Measurements from ENCODE around the gene SH3BP2. TPM values are rescaled to one million over a fixed set of nuclear protein-coding genes. Genes with fewer than 3 reads are reported as not detected.

Gene SH3BP2
- total RNA-seq, 4 donors from 2014 or later = 26.2 to 109 (median 66.0) TPM

DNA sequence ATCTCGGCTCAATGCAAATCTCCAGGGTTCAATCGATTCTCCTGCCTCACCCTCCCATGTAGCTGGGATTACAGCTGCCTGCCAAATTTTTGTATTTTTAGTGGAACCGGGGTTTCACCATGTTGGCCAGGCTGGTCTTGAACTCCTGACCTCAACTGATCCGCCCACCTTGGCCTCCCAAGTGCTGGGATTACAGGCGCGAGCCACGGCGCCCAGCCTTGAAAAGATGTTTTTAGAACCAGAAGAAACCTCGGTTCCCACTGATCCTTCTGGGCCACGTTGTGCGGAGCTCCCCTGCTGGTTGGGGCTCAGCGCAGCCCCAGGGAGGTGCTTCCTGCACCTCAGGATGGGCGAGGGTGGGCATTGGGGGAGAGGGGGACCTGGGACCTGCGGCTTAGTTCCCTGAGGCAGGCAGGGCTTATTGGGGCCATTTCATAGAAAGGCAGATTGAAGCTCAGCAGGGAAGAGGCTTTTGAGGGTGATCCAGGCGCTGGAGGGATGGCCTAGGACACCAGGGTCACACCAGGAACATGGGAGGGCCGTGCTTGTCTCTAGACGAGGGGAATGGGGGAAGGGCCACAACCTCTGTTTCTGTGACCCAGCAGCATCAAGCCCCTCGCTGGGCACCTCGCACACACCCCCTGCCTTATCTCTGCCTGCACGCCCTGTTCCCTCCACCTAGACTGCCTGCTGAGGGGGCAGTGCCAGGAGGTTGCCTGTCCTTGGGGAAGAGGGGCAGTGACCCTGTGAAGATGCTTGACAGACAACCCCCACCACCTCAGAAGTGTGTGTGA, 44.4 kb downstream of the SH3BP2 start:
- TF ChIP-seq, protein P1, sequence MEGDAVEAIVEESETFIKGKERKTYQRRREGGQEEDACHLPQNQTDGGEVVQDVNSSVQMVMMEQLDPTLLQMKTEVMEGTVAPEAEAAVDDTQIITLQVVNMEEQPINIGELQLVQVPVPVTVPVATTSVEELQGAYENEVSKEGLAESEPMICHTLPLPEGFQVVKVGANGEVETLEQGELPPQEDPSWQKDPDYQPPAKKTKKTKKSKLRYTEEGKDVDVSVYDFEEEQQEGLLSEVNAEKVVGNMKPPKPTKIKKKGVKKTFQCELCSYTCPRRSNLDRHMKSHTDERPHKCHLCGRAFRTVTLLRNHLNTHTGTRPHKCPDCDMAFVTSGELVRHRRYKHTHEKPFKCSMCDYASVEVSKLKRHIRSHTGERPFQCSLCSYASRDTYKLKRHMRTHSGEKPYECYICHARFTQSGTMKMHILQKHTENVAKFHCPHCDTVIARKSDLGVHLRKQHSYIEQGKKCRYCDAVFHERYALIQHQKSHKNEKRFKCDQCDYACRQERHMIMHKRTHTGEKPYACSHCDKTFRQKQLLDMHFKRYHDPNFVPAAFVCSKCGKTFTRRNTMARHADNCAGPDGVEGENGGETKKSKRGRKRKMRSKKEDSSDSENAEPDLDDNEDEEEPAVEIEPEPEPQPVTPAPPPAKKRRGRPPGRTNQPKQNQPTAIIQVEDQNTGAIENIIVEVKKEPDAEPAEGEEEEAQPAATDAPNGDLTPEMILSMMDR (IDR thresholded peaks at IDR 0.05) = no peak
- ATAC-seq (ENCODE audit: low FRiP score) (peak; percentile 24), DNase-seq (ENCODE audit: low spot score) (no peak)

DNA sequence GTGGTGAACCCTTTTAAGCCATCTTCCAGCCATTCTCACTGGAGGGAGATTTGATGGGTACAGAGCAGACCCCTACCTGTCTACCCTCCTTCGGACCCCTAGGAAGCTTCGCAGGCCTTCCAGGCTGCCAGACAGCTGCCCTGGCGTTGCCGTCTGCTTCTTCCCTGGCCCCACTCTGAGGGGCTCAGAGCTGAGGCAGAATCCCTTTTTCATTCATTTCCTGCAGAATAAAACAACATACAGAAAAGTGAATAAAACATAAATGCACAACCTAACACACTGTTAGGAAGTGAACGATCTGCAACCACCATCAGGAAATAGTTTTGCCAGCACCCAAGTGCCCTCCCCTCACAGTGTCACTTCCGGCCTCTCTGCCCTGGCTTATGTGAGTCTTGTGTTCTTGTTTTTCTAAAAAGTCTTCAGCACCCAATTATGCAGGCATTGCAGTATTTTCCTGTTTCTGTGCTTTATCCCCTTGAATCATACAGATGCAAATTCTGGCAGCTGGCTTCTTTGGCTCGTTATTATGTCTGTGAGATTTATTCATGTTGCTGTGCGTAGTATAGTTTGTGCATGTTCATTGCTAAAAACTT, 45.1 kb downstream of the SH3BP2 start:
- ATAC-seq (ENCODE audit: low FRiP score) = peak; percentile 26
- DNase-seq (ENCODE audit: low spot score) = no peak
- TF ChIP-seq, protein P1 (IDR thresholded peaks at IDR 0.05) = no peak

DNA sequence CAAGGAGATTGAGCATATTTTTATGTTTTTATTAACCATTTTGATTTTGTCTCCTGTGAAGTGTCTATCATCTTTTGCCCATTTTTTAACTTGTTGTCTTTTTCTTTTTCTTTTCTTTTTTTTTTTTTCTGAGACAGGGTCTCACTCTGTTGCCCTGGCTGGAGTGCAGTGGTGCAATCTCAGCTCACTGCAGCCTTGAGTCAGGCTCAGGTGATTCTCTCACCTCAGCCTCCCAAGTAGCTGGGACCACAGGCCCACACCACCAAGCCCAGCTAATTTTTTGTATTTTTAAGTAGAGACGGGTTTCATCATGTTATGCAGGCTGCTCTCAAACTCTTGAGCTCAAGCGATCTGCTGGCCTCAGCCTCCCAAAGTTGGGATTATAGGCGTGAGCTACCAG, 46.2 kb downstream of the SH3BP2 start:
- ATAC-seq (ENCODE audit: low FRiP score) = no peak
- DNase-seq (ENCODE audit: low spot score) = no peak
- TF ChIP-seq, protein P1 (IDR thresholded peaks at IDR 0.05) = no peak

DNA sequence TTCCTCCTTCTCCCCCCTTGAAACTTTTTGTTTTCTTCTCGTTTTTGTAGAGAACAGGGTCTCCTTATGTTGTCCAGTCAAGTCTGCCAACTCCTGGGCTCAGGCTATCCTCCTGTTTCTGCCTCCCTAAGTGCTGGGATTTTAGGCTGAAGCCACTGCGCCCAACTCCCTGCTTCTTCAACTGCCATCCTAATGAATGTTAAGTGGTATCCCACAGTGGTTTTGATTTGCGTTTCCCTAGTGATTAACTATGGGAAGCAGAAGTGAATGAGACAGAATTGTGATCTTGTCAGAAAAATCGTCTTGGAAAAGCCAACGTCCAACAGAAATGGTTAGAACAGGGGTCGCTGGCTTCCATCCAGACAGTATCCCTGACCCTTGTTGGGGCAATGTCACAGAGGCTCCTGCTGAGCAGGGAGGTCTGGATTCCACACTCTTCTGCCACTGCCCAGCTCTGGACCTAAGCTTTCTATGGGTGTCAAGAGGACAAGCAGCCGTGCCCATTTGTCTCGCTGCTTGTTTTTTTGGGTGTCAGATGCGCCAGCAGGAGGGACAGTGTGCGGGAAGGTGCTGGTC, 49.9 kb downstream of the SH3BP2 start:
- no peak for DNase-seq (ENCODE audit: low spot score)
- no peak for ATAC-seq (ENCODE audit: low FRiP score)
- TF ChIP-seq, protein P1 (IDR thresholded peaks at IDR 0.05) = no peak

DNA sequence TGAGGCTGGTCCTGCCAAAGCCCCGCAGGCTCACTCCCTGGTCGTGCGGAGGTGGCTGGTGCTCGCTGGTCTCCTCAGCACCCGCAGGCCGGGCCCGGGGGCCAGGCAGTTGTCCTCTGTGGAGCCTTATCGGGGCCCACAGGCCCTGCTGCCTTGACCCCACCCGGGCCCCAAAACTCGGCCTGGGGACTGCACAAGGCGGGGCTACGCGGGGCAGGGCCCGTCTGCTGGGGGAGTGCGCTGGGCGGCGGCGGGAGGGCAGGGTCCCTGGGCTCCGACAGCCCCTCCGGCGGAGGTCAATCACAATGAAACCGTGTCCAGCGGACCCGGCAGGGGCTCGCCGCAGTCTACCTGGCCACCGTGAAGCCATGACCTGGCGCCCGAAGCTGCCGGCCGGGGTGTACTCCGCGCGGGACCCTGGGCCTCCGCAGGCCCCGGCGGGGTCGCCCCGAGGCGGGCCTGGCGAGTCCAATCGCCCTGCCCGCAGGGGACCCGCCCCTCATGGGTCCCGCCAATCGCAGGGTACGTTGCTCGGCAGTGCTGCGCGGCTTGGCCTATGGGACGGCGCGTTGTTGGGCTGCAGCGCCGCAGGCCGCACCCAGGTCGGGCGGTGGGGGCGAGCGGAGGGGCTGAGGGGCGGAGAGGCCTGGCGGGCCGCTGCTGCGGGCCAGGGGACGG, 50.5 kb downstream of the SH3BP2 start, which contains the start of gene ADD1:
Gene ADD1, plus strand, starts transcription at position 582 of the 678 bp plus-strand sequence. CDS start 32,072 bp downstream, outside the sequence.
- TF ChIP-seq, protein P1 (IDR thresholded peaks at IDR 0.05) = no peak
- ATAC-seq (ENCODE audit: low FRiP score) = peak; percentile 98
- DNase-seq (ENCODE audit: low spot score) = peak; percentile 84

DNA sequence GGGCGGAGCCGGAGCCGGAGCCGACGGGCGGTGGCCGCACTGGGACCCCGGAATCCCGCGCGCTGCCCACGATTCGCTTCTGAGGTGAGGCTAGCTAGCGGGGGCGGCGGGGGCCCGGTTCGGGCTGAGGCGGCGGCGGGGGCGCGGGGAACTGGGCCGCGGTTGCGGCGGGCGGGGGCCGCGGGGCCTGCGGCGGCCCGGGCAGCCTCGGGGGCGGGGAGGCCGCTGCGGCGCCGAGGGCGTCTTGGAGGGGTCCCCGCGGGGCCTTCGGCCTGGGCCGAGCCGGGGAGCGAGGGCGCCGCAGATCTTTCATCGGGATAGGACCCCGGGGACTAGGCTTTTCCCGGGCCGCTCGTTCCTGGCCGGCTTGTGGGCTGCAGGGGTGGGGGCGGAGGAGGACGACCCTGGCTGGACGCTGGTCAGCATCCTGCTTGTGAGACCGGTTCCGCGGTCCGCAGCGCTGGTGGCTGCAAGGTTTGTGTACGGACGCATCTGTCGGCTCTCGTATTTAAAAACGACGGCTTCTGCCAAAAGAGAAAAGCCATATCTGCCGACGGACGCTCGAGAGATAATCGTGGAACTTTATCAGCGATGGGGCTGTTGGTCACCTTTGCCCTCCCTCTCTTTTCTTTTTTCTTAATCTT, 51.2 kb downstream of the SH3BP2 start:
- DNase-seq (ENCODE audit: low spot score) = no peak

More for the DNA sequence above, 51.2 kb downstream of the SH3BP2 start:
- TF ChIP-seq, protein P1 (IDR thresholded peaks at IDR 0.05) = no peak
- ATAC-seq (ENCODE audit: low FRiP score) = peak; percentile 44

Data from omental fat pad (tissue), 4 donors.